ENCODE results near the gene BEND7. TPM values are rescaled to one million over a fixed set of nuclear protein-coding genes. Genes with fewer than 3 reads are reported as not detected.
"Not testable (repeated sequence)": the region's sequence is repeated elsewhere in the genome, so short reads cannot be mapped to it uniquely, and the experiment has no call there.

The BEND7 gene
- total RNA-seq, 1 donor from 2014 or later: 7.1 TPM

- no peak for DNase-seq (ENCODE audit: low read depth in 2 of 2)
Observed at GRCh38 chr10:13422800-13423199, 106.0 kb downstream of the BEND7 start.

DNA sequence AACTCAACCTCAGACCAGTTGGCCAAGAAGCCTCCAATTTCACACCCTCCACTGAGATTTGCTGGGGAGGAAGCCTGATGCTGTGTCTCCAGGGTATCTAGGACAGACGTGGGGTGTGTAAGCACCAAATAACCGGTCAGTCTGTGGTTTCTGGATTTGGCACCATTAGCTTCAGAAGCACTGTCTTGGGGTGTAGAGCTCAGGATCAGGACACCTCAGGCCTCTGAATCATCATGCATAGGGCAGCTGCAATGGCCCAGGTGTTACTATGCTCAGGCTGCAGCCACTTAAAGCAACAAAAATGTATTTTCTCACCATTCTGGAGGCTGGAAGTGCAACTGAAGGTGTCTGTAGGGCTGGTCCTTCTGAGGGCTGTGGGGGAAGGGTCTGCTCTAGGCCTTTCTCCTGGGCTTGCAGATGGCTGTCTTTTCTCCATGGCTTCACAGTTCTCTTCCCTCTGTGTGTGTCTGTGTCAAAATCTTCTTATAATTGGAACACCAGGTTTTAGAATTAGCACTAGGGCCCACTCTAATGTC, 107.4 kb downstream of the BEND7 start:
- no peak for DNase-seq (ENCODE audit: low read depth in 2 of 2)

- no peak for DNase-seq (ENCODE audit: low read depth in 2 of 2)
Observed at GRCh38 chr10:13420532-13421307, 108.1 kb downstream of the BEND7 start.

- DNase-seq (ENCODE audit: low read depth in 2 of 2): no peak
Observed at GRCh38 chr10:13417459-13418126, 111.2 kb downstream of the BEND7 start.

GRCh38 chr10:13416760-13417159, 112.1 kb downstream of the BEND7 start:
- no peak for DNase-seq (ENCODE audit: low read depth in 2 of 2)

DNA sequence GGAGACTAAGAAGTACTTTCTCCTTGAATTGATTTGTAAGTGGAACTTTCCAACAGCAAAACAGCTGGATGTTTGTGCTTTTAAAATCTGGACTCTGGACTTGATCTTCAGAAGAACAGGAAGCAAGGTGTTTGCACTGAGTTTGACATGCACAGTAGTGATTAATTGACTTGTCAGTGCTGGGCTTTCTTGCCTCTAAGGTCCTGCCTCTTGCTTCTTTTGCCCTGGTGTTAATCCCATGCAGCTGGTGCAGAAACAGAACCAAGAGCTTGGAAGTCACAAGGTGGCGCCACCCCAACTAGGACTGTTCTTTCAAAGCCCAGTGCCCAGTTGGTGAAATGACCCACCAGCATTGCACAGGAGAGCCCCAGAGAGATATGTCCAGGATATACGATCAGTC, 114.0 kb downstream of the BEND7 start:
- DNase-seq (ENCODE audit: low read depth in 2 of 2): peak; percentile 37 to 53

DNA sequence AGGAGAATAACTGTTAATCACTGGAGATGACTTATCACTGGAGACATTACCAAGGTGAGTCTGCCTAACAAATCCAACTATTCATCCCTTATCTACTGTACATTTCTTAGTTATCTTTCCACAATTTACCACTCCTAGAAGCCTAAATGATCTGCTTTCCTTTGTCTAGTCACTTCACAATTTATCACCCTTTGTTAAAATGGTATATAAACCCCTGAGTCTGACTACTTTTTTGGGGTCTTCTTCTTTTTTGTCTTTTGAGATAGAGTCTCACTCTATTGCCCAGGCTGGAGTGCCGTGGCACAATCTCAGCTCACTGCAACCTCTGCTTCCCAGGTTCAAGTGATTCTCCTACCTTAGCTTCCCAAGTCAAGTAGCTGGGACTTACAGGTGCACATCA, 114.7 kb downstream of the BEND7 start:
- DNase-seq (ENCODE audit: low read depth in 2 of 2): no peak

DNA sequence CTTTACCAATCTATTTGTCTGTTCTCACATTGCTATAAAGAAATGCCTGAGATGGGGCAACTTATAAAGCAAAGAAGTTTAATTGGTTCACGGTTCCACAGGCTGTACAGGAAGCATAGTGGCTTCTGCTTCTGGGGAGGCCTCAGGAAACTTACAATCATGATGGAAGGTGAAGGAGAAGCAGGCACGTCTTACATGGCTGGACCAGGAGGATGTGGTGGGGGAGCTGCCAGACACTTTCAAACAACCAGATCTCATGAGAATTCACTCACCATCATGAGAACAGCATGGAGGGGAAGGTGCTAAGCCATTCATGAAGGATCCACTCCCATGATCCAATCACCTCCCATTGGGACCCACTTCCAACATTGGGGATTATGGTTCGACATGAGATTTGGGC, 115.9 kb downstream of the BEND7 start:
- DNase-seq (ENCODE audit: low read depth in 2 of 2): no peak

DNA sequence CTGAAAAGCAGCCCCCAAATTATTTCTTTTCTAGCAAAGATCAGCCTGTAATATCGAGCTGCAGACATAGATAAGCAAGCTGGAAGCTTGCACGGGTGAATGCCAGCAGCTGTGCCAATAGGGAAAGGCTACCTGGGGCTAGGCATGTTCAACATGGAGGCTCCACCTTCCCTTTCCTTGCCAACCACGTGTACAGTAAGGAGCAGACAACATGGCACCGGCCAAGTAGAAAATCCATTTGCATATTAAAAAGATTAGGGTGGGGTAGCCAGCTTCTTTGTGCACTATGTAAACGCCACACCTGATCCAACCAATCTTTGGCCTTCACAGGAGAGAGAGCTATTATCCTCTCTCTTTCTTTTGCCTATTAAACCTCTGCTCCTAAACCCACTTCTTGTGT, 124.0 kb downstream of the BEND7 start:
- DNase-seq (ENCODE audit: low read depth in 2 of 2): no peak

DNA sequence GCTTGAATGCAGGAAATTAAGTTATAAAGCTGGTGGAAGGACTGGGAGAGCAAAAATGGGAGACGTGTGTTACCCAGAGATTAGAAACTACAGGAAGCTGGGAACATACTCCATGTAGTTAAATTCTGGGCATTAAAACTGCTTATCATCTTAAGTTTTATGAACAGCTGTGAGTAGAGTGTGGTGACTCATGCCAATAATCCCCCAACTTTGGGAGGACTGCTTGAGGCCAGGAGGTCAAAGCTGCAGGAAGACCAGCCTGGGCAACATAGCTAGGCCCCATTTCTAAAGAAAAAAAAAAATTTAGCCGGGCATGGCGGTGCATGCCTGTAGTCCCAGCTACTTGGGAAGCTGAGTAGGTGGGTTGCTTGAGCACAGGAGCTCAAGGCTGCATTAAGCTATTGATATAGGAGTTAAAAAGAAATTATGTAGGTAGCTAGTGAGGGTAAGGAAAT, 124.5 kb downstream of the BEND7 start:
- no peak for DNase-seq (ENCODE audit: low read depth in 2 of 2)

DNA sequence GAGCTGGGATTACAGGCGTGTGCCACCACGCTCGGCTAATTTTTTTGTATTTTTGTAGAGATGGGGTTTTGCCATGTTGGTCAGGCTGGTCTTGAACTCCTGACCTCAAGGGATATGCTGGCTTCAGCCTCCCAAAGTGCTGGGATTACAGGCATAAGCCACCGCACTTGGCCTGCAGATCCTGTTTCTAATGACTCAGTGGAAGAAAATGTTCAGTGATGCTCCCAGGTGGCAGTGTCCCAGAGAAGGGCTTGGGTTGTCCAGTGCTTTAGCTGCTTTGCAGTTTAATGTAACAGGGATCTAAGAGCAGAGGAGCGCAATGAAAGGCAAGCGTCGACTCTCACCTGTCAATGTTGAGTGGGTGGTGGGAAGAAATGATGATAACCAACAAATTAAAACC, 125.4 kb downstream of the BEND7 start:
- not testable (repeated sequence) for DNase-seq (ENCODE audit: low read depth in 2 of 2)

DNA sequence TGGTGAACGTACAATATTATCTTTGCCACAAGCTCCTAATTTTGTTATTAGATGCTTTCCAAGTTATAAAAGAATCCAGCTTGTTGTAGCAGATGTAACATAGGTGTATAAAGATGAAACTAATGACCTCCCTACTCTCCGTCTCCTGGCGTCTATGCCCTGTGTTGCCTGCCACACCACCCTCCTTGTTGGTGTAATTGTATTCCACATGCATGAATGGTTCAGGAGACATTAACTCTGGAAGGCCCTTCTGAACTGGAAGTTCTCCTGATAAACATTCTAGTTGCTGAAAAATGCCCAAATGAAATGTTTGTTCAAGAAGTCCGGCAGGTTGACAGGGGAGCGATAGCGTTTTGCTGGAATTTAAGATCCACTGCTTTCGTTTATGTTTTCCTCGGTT, 126.8 kb downstream of the BEND7 start:
- no peak for DNase-seq (ENCODE audit: low read depth in 2 of 2)

GRCh38 chr10:13401142-13401541, 127.7 kb downstream of the BEND7 start:
- DNase-seq (ENCODE audit: low read depth in 2 of 2): no peak

- no peak for DNase-seq (ENCODE audit: low read depth in 2 of 2)
Observed at GRCh38 chr10:13400196-13400965, 128.4 kb downstream of the BEND7 start.

DNA sequence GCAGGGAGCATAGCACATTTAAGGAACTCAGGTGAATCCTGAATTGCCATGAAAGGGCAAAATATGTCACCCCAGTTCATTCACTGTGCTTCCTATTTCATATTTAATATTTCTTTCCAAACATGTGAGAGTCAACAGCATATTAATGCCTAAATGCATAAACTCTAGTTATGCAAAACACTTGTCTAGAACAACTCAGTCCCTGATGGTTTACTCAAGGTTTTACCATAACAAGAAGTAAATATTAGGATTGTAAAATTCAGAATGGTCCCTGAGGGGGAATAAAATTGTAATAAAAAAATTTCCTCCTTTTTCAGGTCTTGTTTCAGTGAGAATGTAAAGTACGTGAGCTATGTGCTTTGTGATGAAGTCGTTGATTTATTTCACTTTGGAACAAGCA, 129.1 kb downstream of the BEND7 start:
- DNase-seq (ENCODE audit: low read depth in 2 of 2): no peak

DNA sequence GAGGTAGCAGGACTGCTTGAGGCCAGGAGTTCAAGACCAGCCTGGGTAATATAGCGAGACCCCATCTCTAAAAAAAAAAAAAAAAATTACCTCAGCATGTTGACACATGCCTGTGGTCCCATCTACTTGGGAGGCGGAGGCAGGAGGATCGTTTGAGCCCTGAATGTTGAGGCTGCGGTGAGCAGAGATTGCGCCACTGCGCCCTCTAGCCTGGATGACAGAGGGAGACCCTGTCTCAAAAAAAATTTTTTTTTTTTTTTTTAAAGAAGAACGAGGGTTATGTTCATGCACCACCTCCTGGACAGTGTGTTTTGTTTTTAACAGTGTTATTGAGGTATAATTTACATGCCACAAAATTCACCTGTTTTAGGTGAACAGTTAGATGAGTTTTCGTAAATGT, 129.6 kb downstream of the BEND7 start:
- no peak for DNase-seq (ENCODE audit: low read depth in 2 of 2)

DNA sequence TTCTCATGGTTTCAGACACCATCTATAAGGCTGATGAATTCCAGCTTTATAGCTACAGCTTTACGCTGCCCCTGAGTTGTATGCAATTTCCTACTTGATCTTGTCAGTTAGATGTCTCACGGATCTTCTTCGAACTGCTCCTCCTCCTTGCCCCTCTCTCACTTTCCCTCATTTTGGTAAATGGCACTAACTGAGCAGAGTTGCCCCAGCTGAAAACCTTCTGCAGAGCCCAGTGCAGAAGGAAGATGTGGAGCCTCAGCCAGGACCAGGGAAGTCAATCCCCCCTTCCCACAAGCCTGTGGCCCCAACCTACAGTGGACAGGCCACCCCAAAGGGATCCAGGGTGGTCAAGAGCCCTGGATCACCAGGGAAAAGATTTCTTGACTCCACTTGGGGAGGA, 131.8 kb downstream of the BEND7 start:
- DNase-seq (ENCODE audit: low read depth in 2 of 2): no peak

- DNase-seq (ENCODE audit: low read depth in 2 of 2): no peak
Observed at GRCh38 chr10:13396369-13396768, 132.4 kb downstream of the BEND7 start.

DNA sequence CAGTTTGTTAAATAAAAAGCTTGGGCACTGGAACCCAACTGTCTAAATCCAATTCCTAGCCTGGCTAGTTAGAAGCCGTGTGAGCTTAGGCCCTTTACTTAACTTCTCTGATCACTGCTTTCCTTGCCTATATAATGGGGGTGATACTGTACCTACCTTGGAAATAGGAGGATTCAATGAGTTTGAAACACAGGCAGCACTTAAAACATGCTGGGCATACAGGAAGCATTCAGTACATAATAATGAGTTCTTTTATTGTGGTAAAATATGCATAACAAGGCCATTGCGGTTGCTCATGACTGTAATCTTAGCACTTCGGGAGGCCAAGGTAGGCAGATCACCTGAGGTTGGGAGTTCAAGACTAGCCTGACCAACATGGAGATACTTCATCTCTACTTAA, 133.3 kb downstream of the BEND7 start:
- no peak for DNase-seq (ENCODE audit: low read depth in 2 of 2)

GRCh38 chr10:13393640-13394039, 135.2 kb downstream of the BEND7 start:
- no peak for DNase-seq (ENCODE audit: low read depth in 2 of 2)

GRCh38 chr10:13392701-13393100, 136.1 kb downstream of the BEND7 start:
- DNase-seq (ENCODE audit: low read depth in 2 of 2): no peak

Measured in lung microvascular endothelial cell (primary cell).